Activated CD8-positive, alpha-beta memory T cell treated with anti-CD3 and anti-CD28 coated beads, Interleukin-2, amount 50 U/mL, for 24 hours (primary cell): Measurements from ENCODE around the gene UTP15.

Experiments
- DNase-seq: peaks from one replicate; pipeline ENCODE4 v3.0.0-alpha.2; 2020; ENCODE audit errors: extremely low read depth

UTP15 gene

GRCh38 chr5:73564675-73565074 lies 868 bp upstream of the UTP15 start:
- no peak for DNase-seq

DNA sequence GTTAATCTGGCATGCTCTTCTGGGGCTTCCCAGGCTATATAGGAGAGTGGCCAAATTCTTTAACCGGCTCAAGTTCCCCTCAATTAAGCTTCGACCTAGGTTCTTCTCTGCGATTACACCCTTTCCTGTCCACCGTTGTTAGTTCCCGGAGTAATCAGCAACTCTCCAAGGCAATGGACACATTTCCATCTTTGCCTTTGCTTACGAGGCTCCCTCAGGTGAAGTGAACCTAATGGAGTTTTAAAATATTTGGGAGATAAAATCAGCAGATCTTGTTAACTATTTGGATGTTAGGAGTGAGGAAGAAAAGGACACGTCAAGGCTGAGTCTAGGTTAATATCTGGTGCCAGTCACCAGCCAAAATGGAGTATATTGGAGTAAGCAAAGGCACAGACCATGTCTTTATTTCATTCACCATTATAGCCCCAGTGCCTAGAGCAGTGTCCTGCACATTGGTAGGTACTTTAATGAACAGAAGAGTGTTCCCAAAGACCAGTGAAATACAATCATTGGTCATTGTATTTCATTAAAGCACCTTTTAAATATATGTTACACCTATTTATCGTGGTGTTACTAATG lies 515 bp downstream of the UTP15 start:
- DNase-seq, result no peak

DNA sequence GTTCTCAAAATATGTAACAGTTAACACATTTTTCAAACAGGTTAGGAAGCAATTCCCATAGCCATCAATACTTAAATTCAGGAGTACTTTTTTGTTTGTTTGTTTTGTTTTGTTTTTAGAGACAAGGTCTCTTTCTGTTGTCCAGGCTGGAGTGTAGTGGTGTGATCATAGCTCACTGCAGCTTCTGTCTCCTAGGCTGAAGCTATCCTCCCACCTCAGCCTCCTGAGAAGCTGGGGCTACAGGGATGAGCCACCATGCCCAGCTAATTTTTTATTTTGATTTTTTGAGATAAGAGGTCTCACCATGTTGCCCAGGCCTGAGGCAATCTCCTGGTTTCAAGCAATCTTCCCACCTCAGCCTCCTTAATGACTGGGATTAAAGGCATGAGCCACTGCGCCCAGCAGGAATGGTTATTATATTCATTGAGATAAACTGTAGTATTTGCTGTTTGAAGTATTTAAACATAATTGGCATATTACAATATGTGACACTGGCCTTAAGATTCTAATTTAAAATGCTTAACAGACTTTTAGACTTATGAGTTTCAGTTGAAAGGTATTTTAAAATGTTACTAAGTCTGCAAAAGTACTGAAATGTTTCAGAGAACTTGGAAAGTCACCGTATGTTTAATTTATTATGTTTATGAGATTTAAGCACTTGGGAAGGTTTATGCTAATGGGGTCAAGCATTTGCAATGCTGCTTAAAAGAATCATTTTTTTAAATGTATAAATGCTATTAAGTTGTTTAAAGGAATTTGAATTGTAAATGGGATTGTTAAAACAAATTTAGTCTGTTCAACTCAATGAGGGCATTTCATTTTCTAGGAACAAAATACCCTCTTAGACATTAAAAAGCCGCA lies 17.0 kb downstream of the UTP15 start:
- DNase-seq, result no peak

DNA sequence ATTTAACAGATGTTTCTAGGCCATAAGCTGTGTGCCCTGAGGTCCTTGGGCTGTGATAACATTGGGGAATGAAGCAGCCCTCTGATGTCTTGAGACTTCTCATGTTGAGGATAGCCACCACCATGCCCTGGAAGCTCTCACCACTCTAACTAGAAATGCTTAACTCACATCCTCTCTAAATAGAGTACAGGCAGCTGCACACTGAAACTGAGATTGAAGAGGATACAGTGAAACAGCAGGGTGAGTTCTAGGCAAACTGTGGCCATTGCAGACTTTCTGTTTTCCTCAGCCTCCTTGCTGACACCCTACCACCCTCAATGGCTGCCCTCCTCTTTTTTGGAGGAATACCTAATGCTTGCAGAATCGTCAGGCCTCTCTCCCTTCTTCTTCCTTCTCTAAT lies 22.4 kb downstream of the UTP15 start:
- DNase-seq, result no peak

- peak; percentile 2 for DNase-seq
Observed at GRCh38 chr5:73591102-73591695, 25.7 kb downstream of the UTP15 start.

DNA sequence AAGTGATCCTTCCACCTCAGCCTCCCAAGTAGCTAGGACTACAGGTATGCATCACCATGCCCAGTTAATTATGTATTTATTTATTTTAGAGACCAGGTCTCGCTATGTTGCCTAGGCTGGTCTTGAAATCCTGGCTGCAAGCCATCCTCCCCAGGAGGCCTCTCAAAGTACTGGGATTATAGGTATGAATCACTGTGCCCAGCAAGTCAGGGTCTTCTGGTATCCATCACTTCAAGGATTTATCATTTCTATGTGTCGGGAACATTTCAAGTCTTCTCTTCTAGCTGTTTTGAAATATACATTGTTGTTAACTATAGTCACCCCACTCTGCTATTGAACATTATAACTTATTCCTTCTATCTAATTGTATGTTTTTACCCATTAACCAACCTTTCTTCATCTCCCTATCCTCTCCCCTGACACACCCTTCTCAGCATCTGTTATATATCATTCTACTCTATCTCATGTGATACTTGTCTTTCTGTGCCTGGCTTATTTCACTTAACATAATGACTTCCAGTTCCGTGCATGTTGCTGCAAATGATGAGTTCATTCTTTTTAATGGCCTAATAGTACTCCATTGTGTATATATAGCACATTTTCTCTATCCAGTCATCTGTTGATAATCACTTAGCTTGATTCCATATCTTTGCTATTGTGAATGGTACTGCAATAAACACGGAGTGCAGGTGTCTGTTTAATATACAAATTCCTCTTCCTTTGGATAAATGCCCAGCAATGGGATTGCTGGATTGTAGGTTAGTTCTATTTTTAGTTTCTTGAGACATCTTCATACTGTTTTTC lies 26.4 kb downstream of the UTP15 start:
- no peak for DNase-seq

DNA sequence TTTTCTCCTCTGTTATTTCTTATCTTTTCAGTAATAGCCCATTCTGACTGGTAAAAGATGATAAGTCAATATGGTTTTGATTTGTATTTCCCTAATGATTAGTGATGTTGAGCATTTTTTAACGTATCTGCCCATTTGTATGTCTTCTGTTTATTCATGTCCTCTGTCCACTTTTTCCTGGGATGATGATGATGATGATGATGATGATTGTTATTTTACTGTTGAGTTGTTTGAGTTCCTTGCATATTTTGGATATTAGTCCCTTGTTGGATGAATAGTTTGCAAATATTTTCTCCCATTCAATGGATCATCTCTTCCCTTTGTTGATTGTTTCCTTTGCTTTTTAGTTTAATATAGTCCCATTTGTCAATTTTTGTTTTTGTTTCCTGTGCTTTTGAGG lies 27.0 kb downstream of the UTP15 start:
- no peak for DNase-seq

DNA sequence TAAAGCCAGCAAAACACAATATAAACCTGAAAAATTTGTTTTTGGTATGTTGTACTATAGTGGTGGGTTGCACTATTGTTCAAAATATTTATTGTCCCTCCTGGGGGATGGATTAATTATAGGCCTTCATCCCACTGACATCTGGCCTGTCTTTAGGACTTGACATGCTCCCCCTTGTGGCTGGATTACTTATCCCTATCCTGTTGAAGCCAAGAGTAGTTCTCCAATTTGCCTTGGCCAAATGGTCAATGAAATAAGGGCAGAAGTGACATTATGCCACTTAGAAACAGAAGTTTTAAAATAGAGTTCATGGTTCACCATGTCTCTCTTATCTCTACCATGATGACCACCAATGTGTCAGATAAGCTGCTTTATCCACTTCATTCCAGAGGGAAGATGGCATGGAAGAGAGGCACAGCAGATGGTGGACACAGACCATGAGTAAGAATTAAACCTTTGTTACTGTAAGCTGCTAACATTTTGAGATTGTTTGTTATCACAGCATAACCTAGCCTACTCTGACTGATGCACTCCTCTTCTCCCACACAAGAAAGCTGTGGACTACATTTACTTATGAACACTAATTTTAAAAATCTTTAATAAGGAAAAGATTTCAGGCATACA lies 31.3 kb downstream of the UTP15 start:
- DNase-seq, result no peak

DNA sequence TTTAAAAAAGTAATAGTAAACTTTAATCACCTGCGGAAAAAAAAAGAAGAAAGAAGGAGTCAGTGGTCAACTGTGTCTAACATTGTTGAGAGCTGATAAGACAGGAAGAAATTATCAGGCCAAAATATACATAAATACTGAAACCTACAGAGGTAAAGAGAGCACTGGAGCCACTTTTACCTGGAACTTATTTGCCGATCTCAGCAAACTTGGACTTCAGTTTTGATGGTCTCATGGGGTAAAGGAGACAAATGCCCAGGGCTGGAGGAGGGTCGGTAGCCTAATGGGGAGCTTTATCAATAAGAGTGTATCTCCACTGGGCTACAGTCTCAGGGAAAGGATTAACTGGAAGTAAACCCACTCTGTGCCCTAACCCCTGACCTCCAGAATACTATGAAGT lies 33.8 kb downstream of the UTP15 start:
- no peak for DNase-seq

GRCh38 chr5:73603998-73604397 lies 38.5 kb downstream of the UTP15 start:
- no peak for DNase-seq

DNA sequence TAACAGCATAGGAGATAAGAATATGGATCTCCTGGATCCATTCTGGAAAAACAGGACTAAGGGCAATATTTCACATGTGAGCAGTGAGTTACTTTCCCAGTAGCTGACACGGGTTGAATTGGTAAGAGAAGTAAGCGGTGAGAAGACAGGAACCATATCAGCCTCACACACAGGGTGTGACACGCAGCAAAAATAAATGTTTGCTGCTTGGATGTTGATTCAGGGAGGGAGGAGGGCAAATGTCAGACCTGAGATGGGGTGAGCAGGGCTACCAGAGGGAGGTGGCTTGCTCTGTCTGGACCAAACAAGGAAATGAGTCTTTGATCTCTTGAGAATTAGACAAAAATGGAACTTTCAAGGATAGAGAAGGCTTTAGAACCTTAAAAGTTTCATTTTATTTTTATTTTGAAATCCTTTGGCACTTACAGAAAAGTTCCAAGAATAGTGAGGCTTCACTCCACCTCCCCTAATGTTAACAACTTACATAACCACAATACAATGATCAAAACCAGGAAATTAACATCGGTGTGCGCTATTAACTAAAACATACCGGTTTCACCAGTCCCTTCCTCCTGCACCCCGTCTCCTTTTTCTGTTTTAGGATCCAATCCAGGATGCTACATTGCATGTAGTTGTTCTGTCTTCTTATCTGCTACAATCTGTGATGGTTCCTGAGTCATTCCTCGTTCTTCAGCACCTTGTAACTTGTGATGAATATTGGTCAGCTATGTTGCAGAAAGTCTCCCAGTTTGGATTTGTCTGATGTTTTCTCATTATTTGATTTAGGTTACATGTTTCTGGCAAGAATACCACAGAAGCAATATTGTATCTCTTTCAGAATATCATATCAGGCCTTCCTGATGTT lies 39.9 kb downstream of the UTP15 start:
- DNase-seq, result no peak

- no peak for DNase-seq
Observed at GRCh38 chr5:73606206-73606753, 40.7 kb downstream of the UTP15 start.

DNA sequence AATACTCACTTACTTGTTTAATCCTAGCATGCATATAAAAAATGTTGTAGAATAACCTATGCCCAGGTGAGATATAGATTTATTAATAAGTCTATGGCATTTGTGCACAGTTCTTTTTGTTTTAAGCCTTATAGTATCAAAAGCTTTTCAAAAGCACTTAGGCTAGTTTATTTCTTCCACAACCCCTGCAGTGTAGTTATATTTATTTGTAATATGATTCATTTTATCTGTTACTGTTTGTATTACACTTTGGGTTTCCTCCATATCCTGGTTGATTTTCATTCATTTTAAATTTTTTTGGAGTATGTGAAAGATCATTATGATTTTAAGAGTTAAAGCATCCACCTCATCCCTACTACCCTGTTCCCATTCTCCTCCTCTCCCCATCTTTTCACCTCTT lies 41.7 kb downstream of the UTP15 start:
- no peak for DNase-seq

GRCh38 chr5:73612799-73613198 lies 47.3 kb downstream of the UTP15 start:
- DNase-seq, result no peak

GRCh38 chr5:73615085-73615484 lies 49.5 kb downstream of the UTP15 start:
- no peak for DNase-seq

- no peak for DNase-seq
Observed at GRCh38 chr5:73615947-73616346, 50.4 kb downstream of the UTP15 start.

GRCh38 chr5:73617510-73618279 lies 52.2 kb downstream of the UTP15 start:
- no peak for DNase-seq

GRCh38 chr5:73619606-73620333 lies 54.2 kb downstream of the UTP15 start:
- DNase-seq, result no peak

GRCh38 chr5:73620334-73620687 lies 54.8 kb downstream of the UTP15 start:
- no peak for DNase-seq
